Panc1 (cell line): ENCODE measurements around the gene TTC39B. TPM values are rescaled to one million over a fixed set of nuclear protein-coding genes. Genes with fewer than 3 reads are reported as not detected.

Experiments
- ATAC-seq: fragments of 200-7000 bp; cut with Tn5 transposase; 2 replicates; pipeline ENCODE4 v1.9.1; 2020; ENCODE audit warnings: mild to moderate bottlenecking, moderate library complexity
- BruUV-seq: library from RNA; stranded (reverse); fragments of 400-500 nt; replicated peaks from 2 replicates; lab custom pipeline; 2021; lab: Mats Ljungman, UMichigan
- CTCF ChIA-PET: fragments of 300-600 bp; sonication (Branson Sonifier 250); formaldehyde crosslinking; loops from one replicate; lab custom pipeline; 2022; ENCODE audit warnings: antibody characterized with exemption; lab: Charles Lee
- POLR2A ChIA-PET: fragments of 300-600 bp; sonication (Branson Sonifier 250); formaldehyde crosslinking; loops from one replicate; lab custom pipeline; 2022; ENCODE audit warnings: antibody characterized with exemption; lab: Charles Lee
- DNase-seq: peaks from one replicate; pipeline ENCODE4 v3.0.0-alpha.2; 2010; ENCODE audit warnings: low read depth, low spot score
- H3K27ac ChIP-seq: 2 replicates; pipeline ENCODE4 v1.5.1; 2011; ENCODE audit warnings: mild to moderate bottlenecking, low read length, inconsistent platforms
- H3K27me3 ChIP-seq: fragments of 200-500 bp; sonication (Bioruptor generic); 2 replicates; pipeline ENCODE4 v1.6.0; 2014; ENCODE audit warnings: low read length, inconsistent platforms; ENCODE audit not compliant: control insufficient read depth, insufficient read depth
- H3K36me3 ChIP-seq: fragments of 200-500 bp; sonication (Bioruptor generic); 2 replicates; pipeline ENCODE4 v1.5.1; 2014; ENCODE audit warnings: inconsistent platforms, mild to moderate bottlenecking, low read length, moderate library complexity; ENCODE audit not compliant: control insufficient read depth, insufficient read depth
- H3K4me1 ChIP-seq: 2 replicates; pipeline ENCODE4 v1.5.1; 2011; ENCODE audit warnings: inconsistent platforms, mild to moderate bottlenecking, low read length, moderate library complexity; ENCODE audit not compliant: control insufficient read depth, insufficient read depth
- H3K4me3 ChIP-seq, 2 experiments: 2 replicates each; pipeline ENCODE4 v1.5.1; 2011 to 2012; ENCODE audit warnings: low read depth in 2 of 2, low read length in 2 of 2, mild to moderate bottlenecking in 2 of 2, inconsistent platforms in 1 of 2, moderate library complexity in 1 of 2
- H3K9me3 ChIP-seq: fragments of 200-500 bp; sonication (Bioruptor generic); 2 replicates; pipeline ENCODE4 v1.5.1; 2014; ENCODE audit warnings: low read depth, mild to moderate bottlenecking, inconsistent platforms, low read length, moderate library complexity; ENCODE audit not compliant: control insufficient read depth, insufficient read depth
- CTCF ChIP-seq: fragments of 450-650 bp; IDR thresholded peaks from 2 replicates; pipeline ENCODE4 v1.5.1; 2017; ENCODE audit warnings: mild to moderate bottlenecking
- POLR2AphosphoS5 ChIP-seq: IDR thresholded peaks from 2 replicates; pipeline ENCODE4 v1.6.1; 2012; ENCODE audit warnings: mild to moderate bottlenecking, low read depth, low read length, moderate library complexity
- REST ChIP-seq, 2 experiments: IDR thresholded peaks; 2 replicates each; pipeline ENCODE4 v1.6.1; 2011 to 2012; ENCODE audit warnings: low read depth in 2 of 2, control low read depth in 1 of 2, low read length in 1 of 2, mild to moderate bottlenecking in 1 of 2, moderate library complexity in 1 of 2; ENCODE audit not compliant: insufficient read depth in 1 of 2
- SIN3A ChIP-seq: IDR thresholded peaks from 2 replicates; pipeline ENCODE4 v1.6.1; 2012; ENCODE audit warnings: low read depth, mild to moderate bottlenecking, low read length, moderate library complexity, borderline replicate concordance; ENCODE audit not compliant: insufficient read depth
- TCF7L2 ChIP-seq: IDR thresholded peaks from 2 replicates; pipeline ENCODE4 v1.6.1; 2011; ENCODE audit warnings: mild to moderate bottlenecking, low read depth, low read length, inconsistent platforms
- in situ Hi-C: cut with HindIII; loops from 2 replicates; pipeline ENCODE4 v1.10.0; 2016; ENCODE audit warnings: low sequenced_read_pairs, low pct_unique_long_range_greater_than_20kb
- intact Hi-C: fragments of 100-400 bp; cut with micrococcal nuclease; formaldehyde crosslinking; loops from one replicate; pipeline ENCODE4 v1.10.0; 2022; ENCODE audit not compliant: unreplicated experiment
- total RNA-seq: library from RNA; stranded (reverse); gene quantifications from one replicate; pipeline ENCODE4 v1.2.1, GENCODE V29; 2021; ENCODE audit not compliant: unreplicated experiment

The TTC39B gene
- total RNA-seq, 1 experiment from 2014 or later, result 1.6 TPM

- Histone ChIP-seq H3K9me3 (no peaks in the 10 kb centered on the region), H3K4me1 (no peaks in the 10 kb centered on the region), H3K27ac (no peak overlapping the region), H3K36me3 (no peaks in the 10 kb centered on the region), H3K4me3 (no peak overlapping the region), H3K27me3 (no peaks in the 10 kb centered on the region)
- in situ Hi-C loops (no loop called here), intact Hi-C loops (no loop called here)
- TF ChIP-seq CTCF (no peak), POLR2AphosphoS5 (no peak), TCF7L2 (no peak), REST (IDR thresholded peaks at IDR 0.05; ENCODE audit: insufficient read depth in 1 of 2, low read depth in 2 of 2, low read length in 1 of 2) (no peak), SIN3A (no peak)
- ChIA-PET CTCF (no interaction called here), POLR2A (no interaction called here)
- no TSS peak for BruUV-seq
- DNase-seq (no peak), ATAC-seq (no peak)
These were observed 38.7 kb downstream of the TTC39B start for GRCh38 chr9:15268317-15268716.

GRCh38 chr9:15264918-15265317 is 42.1 kb downstream of the TTC39B start:
- DNase-seq, result no peak

More at GRCh38 chr9:15264918-15265317, 42.1 kb downstream of the TTC39B start:
- in situ Hi-C loops, result no loop called here
- Histone ChIP-seq H3K27ac (no peak overlapping the region), H3K4me3 (no peak overlapping the region), H3K9me3 (no peaks in the 10 kb centered on the region), H3K4me1 (no peaks in the 10 kb centered on the region), H3K27me3 (no peaks in the 10 kb centered on the region), H3K36me3 (no peaks in the 10 kb centered on the region)
- TF ChIP-seq CTCF, result no peak
- TF ChIP-seq SIN3A, result no peak
- no peak for TF ChIP-seq POLR2AphosphoS5
- no peak for TF ChIP-seq TCF7L2
- TF ChIP-seq REST (IDR thresholded peaks at IDR 0.05; ENCODE audit: insufficient read depth in 1 of 2, low read depth in 2 of 2, low read length in 1 of 2), result no peak
- POLR2A ChIA-PET, result no interaction called here
- CTCF ChIA-PET, result no interaction called here
- intact Hi-C loops, result no loop called here
- BruUV-seq, result no TSS peak
- no peak for ATAC-seq
